Stimulated activated CD8-positive, alpha-beta memory T cell treated with anti-CD3 and anti-CD28 coated beads, Interleukin-15, amount 100 ng/mL, for 1 hour (primary cell): ENCODE results near the gene ZNF324.
A peak's percentile ranks its signal among the peaks of the same experiment; 100 is the strongest.
"Not testable (repeated sequence)": the region's sequence is repeated elsewhere in the genome, so short reads cannot be mapped to it uniquely, and the experiment has no call there.

ENCODE experiments used
- DNase-seq: peaks from one replicate; pipeline ENCODE4 v3.0.0-alpha.2; 2020; ENCODE audit warnings: low read depth

The ZNF324 gene

DNA sequence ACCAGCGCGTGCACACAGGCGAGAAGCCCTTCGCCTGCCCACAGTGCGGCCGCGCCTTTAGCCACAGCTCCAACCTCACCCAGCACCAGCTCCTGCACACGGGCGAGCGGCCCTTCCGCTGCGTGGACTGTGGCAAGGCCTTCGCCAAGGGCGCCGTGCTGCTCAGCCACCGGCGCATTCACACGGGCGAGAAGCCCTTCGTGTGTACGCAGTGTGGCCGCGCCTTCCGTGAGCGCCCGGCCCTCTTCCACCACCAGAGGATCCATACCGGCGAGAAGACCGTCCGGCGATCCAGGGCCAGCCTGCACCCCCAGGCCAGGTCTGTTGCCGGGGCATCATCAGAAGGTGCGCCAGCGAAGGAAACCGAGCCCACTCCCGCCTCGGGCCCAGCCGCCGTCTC lies 4.9 kb downstream of the ZNF324 start:
- DNase-seq = no peak

DNA sequence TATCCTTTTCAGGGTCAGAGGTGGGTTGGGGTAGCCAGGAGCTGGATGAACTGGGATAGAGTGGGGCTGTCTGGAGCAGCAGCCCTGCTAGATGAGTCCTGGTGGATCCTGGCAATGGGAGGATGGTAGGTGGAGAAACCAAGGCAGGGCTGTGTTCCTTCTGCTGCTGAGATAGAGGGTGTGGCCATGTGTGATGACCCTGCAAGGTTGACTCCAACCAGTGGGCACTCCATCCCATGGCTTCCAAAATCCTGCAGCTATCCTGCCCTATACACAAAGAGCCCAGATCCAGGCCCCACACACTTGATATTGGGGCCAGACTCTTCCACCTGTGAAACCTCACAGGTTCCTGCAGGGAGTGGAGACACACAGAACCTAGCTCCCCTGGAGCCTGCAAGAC lies 6.9 kb downstream of the ZNF324 start:
- DNase-seq = no peak

DNA sequence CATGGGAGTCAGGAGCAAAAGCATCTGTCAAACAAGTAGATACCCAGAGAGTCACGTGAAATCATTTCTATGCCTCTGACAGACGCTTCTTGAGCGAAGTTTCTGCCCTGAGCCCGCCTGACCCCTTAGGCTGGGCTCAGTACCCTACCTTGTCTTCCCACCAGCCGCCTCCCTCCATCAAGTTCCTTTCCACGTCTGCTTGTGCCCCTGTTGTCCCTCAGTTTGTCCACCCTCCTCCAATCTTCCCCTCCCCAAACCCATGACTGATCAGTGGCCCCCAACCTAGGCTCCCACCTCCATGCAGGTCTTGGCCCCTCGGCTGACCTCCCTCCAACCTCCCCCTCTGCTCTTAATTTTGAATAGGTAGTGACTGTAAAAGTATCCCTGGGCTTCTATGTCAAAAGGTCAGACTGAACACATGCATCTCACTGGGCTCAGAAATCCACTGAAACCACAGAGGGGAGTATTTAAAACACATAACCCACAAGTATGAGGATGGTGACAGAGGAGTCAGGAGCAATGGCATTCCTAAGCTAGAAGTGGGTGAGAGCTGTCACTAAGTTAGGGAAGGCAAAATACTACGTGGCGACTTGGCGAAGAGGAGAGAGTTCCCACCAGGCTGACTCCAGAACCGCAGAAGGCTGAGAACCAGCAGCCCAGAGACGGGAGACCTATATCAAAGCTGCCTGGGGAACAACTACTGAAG lies 7.6 kb downstream of the ZNF324 start:
- DNase-seq = no peak

DNA sequence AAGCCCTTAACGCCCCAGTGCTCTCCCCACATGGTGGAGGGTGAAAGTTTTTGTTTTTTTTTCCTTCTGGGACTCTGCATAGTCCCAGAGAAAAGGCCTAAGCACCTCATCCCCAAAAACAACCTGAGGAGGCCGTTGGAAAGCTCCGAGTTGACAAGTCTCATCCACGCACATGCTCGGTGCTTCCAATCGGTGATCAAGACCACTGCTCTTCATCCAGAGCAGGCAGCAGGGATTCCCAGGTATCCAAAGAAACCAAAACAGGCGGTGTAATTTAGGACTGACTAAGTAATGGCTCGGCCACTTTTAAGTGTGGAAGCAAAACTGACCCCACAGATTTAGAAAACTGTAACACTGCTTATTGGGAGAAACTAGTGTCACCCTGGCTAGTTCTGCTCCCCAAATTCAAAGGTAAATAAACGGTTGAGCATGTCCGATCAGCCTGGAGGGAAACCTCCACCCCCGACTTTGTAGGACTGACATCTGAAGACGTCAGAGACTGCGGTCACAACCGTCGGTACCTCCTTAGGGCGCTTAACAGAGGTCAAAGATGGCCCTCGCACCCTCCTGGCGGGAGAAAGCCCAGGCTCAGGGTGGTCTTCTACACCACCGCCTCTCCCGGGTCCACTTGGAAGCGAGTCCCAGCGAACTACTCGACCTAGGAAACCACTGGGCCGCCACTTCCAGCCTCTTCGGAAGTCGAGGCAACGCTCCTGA lies 8.3 kb downstream of the ZNF324 start:
- no peak for DNase-seq

DNA sequence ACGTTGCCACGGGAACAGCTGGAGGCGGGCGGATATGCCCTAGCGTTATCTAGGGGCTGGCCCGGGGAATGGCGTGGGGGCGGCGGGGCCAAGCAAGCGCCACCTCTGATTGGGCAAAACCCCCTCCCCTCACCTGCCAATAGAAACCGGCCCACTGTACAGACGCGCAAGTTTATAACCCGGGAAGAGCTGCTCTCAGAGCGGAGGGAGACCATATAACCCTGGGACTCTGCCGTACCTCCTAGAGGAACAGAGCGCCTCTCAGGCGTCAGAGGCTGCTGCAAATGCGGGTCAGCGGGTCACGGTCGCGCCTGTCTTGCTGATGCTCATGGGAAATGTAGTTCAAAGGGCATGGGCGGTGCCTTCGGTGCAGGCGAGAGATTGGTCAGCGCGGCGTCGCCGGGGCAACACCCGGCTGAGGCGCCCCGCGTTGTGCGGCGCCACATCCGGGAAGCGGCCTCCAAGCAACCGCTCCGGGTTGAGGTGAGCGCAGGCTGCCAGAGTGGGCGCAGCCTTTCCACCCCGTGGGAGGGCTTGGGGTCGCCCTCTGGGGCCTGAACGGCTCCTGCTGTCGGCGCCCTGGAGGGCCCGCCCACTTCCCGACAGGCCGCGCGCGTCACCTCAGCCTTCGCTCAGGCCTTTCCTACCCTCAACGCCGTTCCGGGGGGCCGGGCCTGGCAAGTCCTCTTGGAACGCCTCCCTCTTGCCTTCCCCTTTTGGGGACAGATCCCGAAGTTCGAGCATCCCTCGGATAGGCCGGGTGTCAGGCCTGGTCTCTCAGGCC lies 9.0 kb downstream of the ZNF324 start, which contains the start of gene ZNF446:
TSS of gene ZNF446 (plus strand) at position 639 of the 784 bp plus-strand sequence. CDS start 867 bp downstream, outside the sequence.
- DNase-seq = peak; percentile 92

DNA sequence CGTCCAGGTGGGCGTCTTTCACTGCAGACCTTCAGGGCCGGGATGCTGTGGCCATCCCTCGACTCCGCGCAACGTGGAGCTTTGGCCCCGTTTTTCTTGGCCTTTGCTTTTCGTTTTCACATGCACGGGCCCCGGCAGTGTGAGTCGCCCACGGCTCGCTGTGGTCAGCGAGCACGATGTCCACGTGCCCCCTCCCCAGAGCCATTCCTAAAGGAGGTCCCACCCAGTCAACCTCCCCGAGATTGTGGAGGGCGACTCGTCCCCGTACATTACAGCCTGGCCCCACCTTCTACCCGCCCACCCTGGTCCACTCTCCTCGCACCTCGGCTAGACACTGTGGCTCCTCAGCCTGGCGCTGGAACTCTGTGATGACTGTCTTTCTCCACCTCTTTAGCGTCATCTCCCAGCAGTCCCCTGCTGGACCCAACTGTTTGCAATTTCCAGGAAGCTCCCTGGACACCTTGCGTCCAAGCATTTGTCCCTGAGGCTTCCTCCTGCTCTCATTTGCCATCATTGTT lies 9.7 kb downstream of the ZNF324 start:
- no peak for DNase-seq

DNA sequence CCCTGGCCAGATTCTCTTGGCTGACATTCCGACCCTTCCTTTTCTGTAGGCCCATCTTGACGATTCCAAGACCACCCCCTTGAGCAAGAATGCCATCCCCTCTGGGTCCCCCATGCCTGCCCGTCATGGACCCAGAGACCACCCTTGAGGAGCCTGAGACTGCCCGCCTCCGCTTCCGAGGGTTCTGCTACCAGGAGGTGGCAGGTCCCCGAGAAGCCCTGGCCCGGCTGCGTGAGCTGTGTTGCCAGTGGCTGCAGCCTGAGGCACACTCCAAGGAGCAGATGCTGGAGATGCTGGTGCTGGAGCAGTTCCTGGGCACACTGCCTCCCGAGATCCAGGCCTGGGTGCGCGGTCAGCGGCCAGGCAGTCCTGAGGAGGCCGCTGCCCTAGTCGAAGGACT lies 10.2 kb downstream of the ZNF324 start:
- DNase-seq = no peak

DNA sequence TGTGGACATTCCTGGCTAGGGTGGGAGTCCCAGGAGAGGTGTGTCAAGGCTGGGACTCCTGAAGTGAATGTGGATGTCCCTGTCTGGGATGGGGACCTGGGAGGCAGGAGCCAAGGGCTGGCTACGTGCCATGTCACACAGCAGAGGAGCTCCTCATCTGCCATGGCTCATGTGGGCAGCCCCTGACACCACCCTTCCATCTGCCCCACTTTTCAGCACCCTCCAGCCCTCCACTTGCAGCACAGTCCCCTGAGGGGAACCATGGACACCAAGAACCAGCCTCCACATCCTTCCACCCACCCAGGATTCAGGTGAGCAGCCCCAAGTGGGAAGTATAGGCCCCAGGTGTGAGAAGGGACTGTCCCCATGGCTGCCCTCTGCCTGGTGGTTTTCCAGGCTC lies 11.0 kb downstream of the ZNF324 start:
- no peak for DNase-seq

DNA sequence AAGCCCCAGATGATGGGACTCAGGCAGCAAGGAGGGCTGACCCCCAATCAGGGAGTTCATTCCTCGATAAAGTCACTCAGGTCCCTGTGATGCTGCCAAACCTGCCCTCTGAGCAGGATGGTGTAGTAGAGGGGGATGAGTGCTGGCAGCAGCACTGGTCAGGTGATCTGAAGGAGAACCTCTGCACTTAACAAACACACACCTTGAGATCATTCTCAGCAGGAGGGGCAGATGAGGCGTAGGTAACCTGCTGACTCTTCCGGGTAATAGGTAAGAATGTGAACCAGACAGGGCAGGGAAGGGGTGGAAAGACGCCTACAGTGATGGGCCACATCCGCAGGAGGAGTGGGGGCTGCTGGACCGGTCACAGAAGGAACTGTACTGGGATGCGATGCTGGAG lies 12.4 kb downstream of the ZNF324 start:
- no peak for DNase-seq

DNA sequence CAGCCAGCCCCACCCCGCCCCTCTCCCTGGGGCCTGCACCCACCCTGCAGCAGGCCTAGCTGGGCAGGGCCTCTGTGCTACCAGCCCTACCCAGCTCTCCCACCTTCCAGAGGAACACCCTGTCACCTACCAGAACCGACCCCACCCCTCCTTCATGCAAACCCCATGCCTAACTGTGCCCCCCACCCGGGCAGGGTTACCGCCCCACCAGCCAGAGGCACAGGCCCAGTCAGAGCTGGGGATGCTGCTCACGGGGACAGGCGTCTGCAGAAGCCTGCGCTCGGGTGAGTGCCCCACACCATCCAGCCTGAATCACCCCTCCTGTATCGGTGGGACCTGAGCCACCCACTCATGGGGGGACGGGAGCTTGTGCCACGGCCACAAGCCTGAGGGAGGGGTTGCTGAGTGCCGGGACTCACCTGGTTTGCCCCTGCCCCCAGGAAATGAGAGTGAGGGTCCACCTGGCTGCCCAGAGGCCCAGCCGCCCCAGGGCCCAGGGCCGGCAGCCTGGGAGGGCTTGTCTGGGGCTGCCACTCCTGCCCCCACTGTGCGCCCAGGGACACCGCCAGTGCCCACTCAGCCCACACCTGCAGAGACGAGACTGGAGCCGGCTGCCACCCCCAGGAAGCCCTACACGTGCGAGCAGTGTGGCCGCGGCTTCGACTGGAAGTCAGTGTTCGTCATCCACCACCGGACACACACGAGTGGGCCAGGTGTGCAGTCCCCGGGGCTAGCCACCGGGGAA lies 13.0 kb downstream of the ZNF324 start:
- DNase-seq = no peak

DNA sequence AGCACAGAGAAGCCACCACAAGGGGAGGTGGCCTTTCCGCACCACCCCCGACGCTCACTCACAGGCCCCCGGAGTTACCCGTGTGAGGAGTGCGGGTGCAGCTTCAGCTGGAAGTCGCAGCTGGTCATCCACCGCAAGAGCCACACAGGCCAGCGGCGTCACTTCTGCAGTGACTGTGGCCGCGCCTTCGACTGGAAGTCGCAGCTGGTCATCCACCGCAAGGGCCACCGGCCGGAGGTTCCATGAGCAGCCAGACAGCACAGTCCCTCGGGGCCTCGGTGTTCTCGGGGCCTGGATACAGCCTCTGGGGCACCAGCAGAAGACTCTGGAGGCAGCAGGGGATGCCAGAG lies 13.6 kb downstream of the ZNF324 start:
- DNase-seq = no peak

DNA sequence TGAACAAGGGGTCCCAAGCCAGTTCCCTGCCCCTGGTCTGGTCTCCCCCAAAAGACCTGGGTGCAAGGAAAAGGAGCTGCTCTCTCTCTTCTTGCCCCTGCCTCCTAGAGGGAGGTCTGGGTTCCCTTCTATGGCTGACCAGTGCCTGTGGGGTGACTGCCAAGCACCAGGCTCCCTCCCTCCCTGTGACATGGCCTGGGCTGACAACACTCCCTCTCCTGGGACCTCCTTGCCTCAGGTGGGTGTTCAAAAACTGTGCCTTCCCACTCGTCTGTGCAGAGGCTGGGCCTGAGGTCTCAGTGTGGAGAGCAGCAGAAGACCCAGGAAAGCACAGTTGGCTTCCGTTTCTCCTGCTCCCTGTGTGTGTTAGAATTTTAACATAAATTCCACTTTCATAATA lies 14.0 kb downstream of the ZNF324 start:
- no peak for DNase-seq

DNA sequence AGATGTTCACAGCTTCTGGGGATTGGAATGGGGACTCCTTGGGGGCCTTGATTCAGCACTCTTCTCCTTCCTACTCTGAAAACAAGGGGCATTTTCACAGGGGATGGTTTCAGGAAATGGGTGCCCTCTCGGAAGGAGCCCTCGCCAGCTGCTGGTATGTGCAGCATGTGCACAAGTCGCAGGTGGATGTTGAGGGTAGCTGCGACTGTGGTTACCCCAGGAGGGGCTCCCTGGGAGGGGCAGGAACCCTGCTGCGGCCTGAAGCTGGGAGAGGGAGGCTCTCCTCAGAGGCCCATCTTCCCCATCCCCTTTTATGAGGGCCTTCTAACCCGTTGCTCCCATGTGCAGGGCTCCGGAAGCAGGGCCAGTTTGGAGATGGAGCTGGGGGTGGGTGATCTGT lies 15.5 kb downstream of the ZNF324 start:
- DNase-seq = no peak

DNA sequence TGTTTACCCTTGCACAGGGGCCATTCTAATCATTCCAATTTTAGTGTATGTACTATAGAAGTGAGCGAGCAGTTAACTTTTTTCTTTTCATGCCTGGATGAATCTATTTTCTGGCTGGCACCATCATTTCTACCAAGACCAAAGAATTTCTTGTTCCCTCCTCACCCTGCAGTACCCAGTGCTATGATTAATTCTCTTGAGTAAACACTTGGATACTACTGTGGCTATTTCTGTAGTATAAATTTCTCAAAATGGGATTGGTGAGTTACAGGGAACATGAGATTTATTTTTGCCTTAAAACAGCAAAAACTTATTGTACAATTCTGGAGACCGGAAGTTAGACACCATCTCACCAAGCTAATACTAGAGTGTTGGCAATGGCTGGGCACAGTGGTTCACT lies 16.9 kb downstream of the ZNF324 start:
- no peak for DNase-seq

DNA sequence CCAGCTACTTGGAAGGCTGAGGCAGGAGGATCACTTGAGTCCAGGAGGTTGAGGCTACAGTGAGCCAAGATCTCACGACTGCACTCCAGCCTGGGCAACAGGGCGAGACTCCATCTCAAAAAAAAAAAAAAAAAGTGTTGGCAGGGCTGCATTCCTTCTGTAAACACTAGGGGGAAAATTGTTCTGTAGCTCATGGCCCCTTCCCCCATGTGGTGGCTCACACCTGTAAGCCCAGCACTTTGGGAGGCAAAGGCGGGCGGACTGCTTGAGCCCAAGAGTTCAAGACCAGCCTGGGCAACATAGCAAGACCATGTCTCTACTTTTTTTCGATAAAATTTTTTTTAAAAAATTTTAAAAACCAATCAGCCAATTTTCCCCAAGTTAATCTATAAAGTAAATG lies 17.5 kb downstream of the ZNF324 start:
- DNase-seq = not testable (repeated sequence)

DNA sequence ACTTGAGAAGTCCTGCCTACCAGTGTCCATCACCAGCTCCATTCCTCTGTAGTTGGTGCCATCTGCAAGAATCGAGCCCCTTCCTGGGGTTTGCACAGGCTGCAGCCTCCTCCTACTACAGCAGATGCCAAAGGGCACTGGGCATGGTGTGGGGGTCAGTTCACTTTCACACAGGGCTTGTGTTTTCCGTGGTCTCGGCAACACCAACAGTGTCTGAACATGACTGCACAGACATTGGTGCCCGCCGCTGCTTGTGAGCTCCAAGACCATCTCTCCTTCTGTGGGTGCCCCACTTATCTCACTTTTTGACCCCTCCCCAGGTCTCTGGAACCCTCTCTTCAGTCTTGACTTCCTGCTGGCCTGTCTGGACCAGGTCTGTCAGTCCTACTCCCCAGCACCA lies 24.5 kb downstream of the ZNF324 start:
- no peak for DNase-seq

DNA sequence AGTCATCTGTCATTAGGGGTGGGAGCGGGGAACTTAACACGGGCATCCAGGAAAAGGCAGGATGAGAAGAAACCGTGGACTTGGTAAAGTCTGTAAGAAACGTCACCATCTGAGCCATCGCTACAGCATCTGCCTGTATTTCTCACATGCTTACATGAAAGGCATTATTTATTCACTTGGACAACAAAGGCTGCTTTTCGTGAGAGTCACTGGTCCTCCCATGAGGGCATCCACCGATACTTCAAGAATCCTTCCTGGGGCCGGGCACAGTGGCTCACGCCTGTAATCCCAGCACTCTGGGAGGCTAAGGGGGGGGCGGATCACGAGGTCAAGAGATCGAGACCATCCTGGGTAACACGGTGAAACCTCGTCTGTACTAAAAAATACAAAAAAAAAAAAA lies 25.4 kb downstream of the ZNF324 start:
- no peak for DNase-seq

DNA sequence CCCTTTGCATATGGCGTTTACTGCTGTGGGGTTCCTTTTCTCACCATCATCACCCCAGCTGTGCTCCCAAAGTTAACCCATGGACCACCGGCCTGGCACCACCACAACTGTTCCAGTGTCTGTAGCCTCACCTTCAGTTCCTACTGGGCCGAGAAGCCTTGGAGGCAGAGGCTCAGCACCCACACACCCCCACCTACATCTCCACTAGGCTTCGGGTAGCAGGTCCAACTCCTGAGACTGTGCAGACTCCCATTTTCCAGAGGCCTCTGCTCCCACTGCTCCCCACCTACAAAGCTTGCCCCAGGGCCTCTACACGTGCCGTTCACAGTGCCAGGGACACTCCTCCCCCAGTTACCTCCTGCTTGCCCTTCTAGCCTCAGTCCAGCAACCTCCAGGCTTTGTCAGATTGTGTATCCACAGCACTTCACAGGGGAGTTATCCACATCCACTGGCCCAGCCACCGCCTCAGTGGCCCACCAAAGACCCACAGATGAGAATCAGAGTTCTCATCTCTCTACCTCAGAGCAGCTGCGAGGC lies 30.8 kb downstream of the ZNF324 start:
- DNase-seq = no peak

DNA sequence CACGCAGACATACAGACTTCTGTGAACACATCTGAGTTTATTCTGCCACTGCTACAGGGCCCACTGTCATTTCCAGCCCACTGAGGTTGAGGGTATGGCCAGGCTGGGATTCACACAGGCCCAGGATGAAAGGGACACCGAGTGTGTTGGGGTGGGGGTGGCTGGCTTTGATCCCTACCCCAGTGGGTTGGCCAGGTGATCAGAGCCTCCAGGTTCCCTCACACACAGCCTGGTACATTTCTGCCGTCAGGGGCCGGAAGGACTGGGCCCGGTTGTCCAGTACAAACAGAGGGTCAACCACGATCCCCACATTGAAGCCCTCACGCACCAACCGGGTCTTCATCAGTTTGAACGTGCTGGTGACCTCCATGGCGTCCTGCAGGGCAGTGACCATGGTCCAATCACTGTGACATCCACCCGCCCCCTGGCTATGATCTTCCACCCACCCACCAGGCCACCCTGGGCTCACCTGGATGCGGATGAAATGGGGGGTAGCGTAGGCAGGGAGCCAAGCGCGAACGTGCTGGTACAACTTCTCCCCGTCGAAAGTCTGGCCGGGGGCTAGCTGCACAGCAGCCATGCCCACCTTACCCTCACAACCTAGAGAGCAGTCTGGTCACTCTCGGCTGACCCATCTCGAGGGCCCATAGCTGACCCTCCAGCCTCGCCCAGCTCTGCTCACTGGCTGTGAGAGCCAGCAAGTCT lies 31.6 kb downstream of the ZNF324 start:
- no peak for DNase-seq

DNA sequence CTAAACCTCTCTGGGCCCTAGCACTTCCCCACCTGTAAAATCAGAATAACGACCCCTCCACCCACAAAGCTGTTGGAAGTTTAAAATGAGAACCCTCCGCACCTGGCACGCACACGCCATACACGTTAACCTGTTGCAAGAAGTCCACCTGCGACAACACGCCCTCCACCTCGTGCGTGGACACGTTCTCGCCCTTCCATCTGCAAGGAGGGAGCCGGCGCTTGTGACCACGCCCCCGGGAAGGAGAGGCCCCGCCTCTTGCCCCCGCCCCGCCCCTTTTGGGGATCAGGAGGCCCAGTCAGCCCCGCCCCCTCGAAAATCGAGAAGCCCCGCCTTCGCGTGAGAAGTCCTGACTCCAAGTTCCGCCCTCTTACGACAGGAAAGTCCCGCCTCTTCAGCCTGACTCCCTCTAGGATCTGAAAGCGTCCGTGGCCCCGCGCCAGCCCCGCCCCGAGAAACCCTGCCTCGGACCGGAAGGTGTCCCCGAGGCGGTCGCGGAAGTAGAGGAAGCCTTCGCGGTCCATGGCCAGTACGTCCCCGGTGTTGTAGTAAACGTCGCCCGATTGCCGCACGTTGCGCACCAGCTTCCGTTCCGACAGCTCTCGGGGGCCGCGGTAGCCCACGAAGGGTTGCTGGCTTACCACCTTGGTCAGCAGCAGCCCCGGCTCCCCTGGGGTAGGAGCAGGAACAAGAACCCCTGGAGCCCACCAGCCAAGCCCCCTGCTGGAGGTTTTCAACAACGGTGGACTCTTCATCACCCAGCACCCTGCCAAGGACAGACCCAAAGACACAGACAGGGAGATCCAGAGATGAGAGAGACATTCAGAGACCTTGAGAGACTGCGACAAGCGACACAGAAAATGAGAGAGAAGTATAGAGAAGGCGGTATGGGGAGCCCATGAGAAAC lies 32.4 kb downstream of the ZNF324 start:
- peak; percentile 94 for DNase-seq
